Germinal center (tissue), 1 donor: ENCODE measurements around the gene TRMT10B.
A peak's percentile ranks its signal among the peaks of the same experiment; 100 is the strongest.

Source experiments
- DNase-seq: peaks from one replicate; pipeline ENCODE4 v3.0.0; 2012; ENCODE audit warnings: mixed read lengths, low spot score

TRMT10B gene

GRCh38 chr9:37753489-37754190 is at the start of gene TRMT10B:
Gene TRMT10B, plus strand, starts transcription at chr9:37753805. Its CDS starts 8,127 bp downstream, at chr9:37761932.
- DNase-seq = peak; percentile 86

GRCh38 chr9:37705787-37706186 is 47.8 kb upstream of the TRMT10B start:
- DNase-seq = no peak

- DNase-seq = no peak
Measured at GRCh38 chr9:37706290-37706689, 47.3 kb upstream of the TRMT10B start.

- DNase-seq = no peak
Measured at GRCh38 chr9:37707748-37708147, 45.9 kb upstream of the TRMT10B start.

- DNase-seq = no peak
Measured at GRCh38 chr9:37710046-37710445, 43.6 kb upstream of the TRMT10B start.

GRCh38 chr9:37715260-37715659 is 38.3 kb upstream of the TRMT10B start:
- DNase-seq = no peak

- DNase-seq = no peak
Measured at GRCh38 chr9:37715991-37716505, 37.6 kb upstream of the TRMT10B start.

GRCh38 chr9:37719526-37719925 is 34.1 kb upstream of the TRMT10B start:
- no peak for DNase-seq

- DNase-seq = no peak
Measured at GRCh38 chr9:37727013-37727412, 26.6 kb upstream of the TRMT10B start.

GRCh38 chr9:37729499-37729898 is 24.1 kb upstream of the TRMT10B start:
- DNase-seq = no peak

- DNase-seq = no peak
Measured at GRCh38 chr9:37730256-37730655, 23.3 kb upstream of the TRMT10B start.

- DNase-seq = no peak
Measured at GRCh38 chr9:37730839-37731238, 22.8 kb upstream of the TRMT10B start.

- DNase-seq = no peak
Measured at GRCh38 chr9:37732086-37732741, 21.4 kb upstream of the TRMT10B start.

- DNase-seq = no peak
Measured at GRCh38 chr9:37732952-37733351, 20.7 kb upstream of the TRMT10B start.

- DNase-seq = no peak
Measured at GRCh38 chr9:37739222-37739621, 14.4 kb upstream of the TRMT10B start.

GRCh38 chr9:37740128-37740527 is 13.5 kb upstream of the TRMT10B start:
- no peak for DNase-seq

GRCh38 chr9:37740631-37741328 is 12.8 kb upstream of the TRMT10B start:
- no peak for DNase-seq

GRCh38 chr9:37745970-37746369 is 7.6 kb upstream of the TRMT10B start:
- DNase-seq = no peak

GRCh38 chr9:37746448-37747270 is 6.9 kb upstream of the TRMT10B start:
- no peak for DNase-seq

- DNase-seq = peak; percentile 80
Measured at GRCh38 chr9:37747271-37747753, 6.3 kb upstream of the TRMT10B start.

GRCh38 chr9:37749129-37749528 is 4.5 kb upstream of the TRMT10B start:
- DNase-seq = no peak

GRCh38 chr9:37751186-37751585 is 2.4 kb upstream of the TRMT10B start:
- no peak for DNase-seq
